NCI-H1436 treated with DMSO at 0.1 percent for 48 hours (cell line): Measurements from ENCODE around the gene SUN2.

Source experiments
- DNase-seq: peaks from one replicate; lab custom pipeline; 2025; lab: John Stamatoyannopoulos, UW

Gene SUN2

DNA sequence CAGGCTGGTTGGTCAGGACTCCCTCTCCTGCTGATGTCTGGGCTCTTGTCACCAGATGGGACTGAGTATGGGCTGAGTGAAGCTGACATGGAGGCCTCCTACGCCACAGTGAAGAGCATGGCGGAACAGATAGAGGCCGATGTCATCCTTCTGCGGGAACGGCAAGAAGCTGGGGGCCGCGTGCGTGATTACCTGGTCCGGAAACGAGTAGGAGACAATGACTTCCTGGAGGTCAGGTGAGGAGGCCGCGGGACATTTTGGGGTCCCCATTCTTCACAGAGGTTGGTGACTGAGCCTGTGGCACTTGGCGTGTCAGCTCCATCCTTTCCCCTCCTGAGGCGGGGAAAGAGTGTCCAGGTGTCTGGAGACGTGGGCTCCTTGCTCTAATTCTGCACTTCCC lies 39.9 kb downstream of the SUN2 start:
- no peak for DNase-seq

GRCh38 chr22:38715176-38715764 lies 40.5 kb downstream of the SUN2 start:
- no peak for DNase-seq

GRCh38 chr22:38713921-38714320 lies 41.9 kb downstream of the SUN2 start:
- DNase-seq: no peak

- no peak for DNase-seq
These were observed 43.2 kb downstream of the SUN2 start for GRCh38 chr22:38712486-38713207.

DNA sequence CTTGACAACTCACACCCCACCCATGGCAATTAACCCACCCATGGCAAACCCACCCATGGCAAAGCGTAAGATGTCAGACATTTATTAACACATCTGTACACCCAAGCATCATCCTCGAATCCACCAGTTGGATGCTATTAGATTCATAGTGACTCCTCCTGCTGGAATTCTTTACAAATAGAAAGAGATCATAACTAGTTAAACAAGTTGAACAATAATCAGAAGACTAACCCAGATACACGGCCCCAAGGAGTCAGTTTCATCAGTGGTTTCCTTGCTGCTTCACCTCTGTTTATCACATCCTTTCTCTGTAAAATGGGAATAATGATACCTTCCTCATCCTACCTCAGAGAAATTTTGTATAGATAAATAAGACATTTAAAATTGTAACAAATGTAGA lies 44.9 kb downstream of the SUN2 start:
- DNase-seq: no peak

- DNase-seq: no peak
These were observed 45.4 kb downstream of the SUN2 start for GRCh38 chr22:38710351-38710750.

DNA sequence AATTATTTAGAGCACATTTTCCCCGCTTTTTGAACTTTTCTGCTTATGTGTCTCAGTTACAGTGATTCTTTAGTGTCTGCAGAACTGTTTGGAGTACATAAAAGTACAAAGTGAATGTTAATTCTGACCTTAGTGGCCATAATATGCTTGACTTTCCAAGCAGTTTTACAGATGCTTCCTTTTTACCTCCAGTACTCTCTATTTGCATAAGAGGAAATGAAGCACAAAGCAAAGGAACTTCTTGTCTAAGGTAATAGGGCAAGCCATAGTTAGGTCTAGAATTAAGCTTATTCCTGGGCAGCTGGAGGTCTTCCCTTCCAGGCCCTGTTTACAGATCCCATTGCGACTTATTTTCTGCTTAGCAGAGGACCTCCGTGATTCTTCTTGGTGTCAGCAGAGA lies 46.5 kb downstream of the SUN2 start:
- DNase-seq: no peak

GRCh38 chr22:38707984-38708383 lies 47.8 kb downstream of the SUN2 start:
- DNase-seq: no peak

DNA sequence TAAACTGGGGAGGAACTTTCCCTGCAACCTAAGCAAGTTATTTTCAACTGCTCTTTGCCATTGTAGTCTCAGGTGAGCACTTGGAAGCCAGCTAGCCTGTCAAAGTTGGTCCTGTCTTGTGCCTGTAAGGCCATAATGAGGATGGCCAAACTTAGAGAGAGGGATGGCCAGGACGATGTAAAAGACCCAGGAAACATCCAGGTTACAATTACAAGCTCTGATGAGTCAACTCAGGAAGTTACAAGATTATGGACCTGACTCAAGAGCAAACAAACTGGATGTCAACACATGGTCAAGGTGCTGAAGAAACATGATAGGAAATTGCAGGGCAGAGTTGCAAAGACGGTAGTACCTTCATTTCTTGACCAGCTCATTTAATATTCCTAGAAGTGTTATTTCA lies 48.5 kb downstream of the SUN2 start:
- no peak for DNase-seq

GRCh38 chr22:38706901-38707195 lies 49.0 kb downstream of the SUN2 start:
- no peak for DNase-seq

- DNase-seq: no peak
These were observed 49.5 kb downstream of the SUN2 start for GRCh38 chr22:38706101-38706900.

DNA sequence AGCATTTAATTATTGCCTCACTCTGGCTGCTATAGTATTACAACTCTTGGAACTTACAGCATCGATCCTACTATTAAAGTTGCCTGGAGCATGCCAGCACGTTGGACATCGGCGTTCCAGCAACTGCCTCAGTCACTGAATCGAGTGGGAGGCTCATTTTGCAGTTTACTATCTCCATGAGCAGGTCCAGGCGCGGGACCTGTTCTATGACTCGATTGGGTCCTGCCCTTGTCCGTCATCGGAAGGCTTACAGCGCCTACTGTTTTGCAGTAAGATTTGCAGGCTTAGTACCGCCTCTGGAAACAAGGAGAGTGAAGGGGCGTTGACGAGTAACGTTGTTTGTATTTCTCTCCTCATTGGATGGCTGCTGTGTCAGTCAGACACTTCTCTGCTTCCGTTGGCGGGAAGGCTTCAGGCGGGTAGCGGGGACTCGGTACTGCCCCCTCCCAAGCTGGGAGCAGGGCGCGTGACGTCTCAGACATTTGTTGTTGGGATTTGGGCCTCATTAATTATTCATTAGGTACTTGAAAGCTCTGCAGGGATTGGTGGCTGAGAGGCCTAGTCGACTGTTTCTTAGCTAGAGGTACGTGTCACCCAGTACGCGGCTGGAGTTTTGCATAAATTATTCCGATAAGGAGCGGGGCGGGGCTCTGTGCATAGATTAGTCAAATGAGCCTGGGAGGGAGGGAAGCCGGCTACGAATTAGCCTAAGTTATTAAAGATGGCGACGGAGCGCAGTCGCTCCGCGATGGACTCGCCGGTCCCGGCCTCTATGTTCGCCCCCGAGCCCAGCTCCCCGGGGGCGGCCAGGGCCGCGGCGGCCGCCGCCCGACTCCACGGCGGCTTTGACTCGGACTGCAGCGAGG lies 50.3 kb downstream of the SUN2 start, which contains the start of gene GTPBP1:
Gene GTPBP1, plus strand, starts transcription at position 710 of the 866 bp plus-strand sequence. Its CDS starts 12 bp downstream, at position 722.
- DNase-seq: peak; percentile 100

DNA sequence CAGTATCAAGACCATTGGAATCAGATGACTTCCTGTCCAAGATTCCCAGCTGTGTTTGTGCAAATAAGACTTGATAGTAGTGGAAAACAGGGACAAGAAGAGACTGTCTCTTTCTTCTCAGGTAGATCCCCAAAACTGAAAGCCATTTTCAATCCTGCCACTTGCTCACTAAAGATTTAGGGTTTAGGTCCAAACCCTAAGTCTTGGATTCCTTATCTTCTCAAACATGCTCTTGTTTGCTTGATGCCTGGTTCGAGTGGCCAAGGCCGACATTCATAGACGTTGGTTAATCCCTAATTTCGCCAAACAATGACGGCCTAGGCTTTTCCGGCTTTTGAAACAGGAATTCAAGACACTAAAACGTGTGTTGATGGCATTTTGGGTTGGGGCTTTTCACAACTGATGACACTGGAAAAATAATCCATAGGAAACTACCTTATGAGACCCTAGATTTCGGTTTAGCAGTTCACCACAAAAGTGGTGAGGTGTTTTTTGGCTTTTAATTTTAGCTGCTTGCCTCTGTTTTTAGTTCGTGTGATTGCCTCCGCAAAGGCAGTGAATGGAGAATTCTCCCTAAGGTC lies 51.1 kb downstream of the SUN2 start:
- DNase-seq: no peak

DNA sequence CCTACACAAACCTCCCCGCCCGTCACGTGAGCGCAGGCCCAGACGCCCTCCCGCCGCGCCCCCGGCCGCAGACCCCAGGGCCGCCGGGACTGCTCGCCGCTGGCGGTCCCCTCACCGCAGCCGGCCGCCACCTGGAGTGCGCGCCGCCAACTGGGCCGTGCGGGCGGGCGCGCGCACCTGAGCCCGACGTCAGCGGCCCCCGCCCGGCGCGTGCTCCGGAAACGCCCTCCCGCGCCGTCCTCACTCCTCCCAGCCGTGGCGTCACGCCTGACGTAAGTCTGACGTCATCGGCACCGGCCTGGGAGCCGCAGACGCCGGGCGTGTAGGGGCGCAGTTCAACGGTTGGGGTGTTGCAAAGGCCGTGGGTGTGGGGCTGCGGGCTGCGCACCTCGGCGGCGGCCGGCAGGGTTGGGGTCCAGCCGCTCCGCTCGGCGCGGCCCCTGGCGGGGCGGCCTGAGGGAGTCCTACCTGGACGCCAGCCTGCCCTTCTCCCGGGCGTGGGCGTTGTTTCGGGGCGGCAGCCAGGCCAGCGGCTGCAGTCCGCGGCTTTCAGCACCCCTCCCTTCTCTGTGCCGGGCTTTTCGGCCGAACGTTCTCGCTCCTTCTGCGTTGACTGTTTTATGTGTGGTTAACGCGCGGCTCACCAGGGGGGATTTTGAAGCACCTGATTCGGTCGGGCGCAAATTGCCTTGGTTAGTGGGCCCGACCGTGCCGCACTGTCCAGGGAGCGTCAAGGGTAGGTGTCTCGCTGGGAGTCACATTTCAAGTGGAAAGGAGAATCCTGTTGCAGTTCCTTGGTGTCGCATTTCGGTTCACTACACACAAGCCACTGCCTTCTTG lies 54.8 kb downstream of the SUN2 start, which contains the start of gene JOSD1:
Gene JOSD1, minus strand, starts transcription at position 155 of the 840 bp plus-strand sequence. CDS start 956 bp downstream, outside the sequence.
- peak; percentile 39 for DNase-seq

DNA sequence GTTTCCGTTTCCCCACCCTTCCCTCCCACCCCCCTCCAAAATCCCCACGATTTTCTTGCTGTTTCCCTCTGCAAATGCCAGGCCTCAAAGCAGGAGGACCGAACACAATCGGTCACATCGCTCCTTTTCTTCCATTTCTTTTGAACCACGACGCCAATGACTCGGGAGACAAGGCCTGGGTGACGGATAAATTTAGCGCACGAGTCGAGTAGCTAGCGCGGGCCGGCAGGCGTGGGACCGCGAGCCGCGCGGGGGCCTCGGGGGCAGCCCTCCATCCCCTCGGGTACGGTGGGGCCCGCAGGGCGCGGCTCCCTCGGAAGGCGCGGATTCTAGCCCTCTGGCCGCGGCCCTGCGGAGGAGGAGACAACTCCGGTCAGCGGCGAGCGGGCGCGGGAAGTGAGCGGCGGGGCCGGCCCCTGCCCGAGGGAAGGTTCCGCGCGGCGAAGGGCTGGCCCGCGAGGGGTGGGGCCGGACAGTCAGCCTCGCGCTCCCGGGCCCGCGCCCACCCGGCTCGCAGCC lies 55.5 kb downstream of the SUN2 start:
- DNase-seq: no peak

GRCh38 chr22:38699784-38700183 lies 56.0 kb downstream of the SUN2 start:
- DNase-seq: no peak

- DNase-seq: no peak
These were observed 56.7 kb downstream of the SUN2 start for GRCh38 chr22:38699143-38699542.

DNA sequence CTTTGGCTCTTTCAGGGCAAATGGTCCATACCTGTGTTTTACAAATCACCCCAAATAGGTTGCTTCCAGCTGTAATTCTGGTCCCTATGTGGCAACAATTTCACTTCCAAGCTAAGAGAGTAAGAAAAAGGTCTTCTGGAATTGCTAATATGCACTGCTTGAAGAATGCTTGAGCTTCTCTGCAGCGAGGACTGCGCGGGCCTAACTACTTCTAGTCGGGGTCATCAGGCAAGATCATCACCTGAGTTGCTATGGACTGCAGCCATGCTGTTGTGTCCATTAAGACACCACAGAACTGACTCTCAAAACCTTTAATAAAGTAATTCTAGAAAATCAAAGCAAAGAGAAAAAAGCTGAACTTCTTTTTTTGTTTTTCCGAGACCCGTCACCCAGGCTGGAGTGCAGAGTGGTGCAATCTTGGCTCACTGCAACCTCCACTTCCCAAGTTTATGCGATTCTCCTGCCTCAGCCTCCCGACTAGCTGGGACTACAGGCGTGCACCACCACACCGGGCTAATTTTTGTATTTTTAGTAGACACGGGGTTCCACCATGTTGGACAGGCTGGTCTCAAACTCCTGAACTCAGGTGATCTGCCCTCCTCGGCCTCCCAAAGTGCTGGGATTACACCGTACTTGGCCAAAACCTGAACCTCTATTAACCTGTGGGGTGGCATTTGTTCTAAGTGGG lies 57.2 kb downstream of the SUN2 start:
- no peak for DNase-seq

- DNase-seq: no peak
These were observed 58.2 kb downstream of the SUN2 start for GRCh38 chr22:38697425-38698089.
